Stimulated activated CD8-positive, alpha-beta memory T cell treated with anti-CD3 and anti-CD28 coated beads, Interleukin-2, amount 100 ng/mL, for 1 hour (primary cell): Measurements from ENCODE around the gene GUCA1C.

ENCODE experiments used
- DNase-seq, 2 donors: peaks; one replicate each; pipeline ENCODE4 v3.0.0-alpha.2; 2020; ENCODE audit warnings: low read depth in 2 of 2

The GUCA1C gene

GRCh38 chr3:108953700-108954099 lies at the start of gene GUCA1C:
GUCA1C (minus strand) TSS chr3:108953879; CDS start chr3:108953762, 117 bp downstream.
- no peak for DNase-seq

GRCh38 chr3:108998436-108998835 lies 44.8 kb upstream of the GUCA1C start:
- DNase-seq, result no peak

GRCh38 chr3:108985844-108986243 lies 32.2 kb upstream of the GUCA1C start:
- DNase-seq, result no peak

- DNase-seq, result no peak
Measured at GRCh38 chr3:108983051-108983450, 29.4 kb upstream of the GUCA1C start.

GRCh38 chr3:108976058-108976457 lies 22.4 kb upstream of the GUCA1C start:
- no peak for DNase-seq

- no peak for DNase-seq
Measured at GRCh38 chr3:108973019-108973418, 19.3 kb upstream of the GUCA1C start.

- DNase-seq, result no peak
Measured at GRCh38 chr3:108972482-108972881, 18.8 kb upstream of the GUCA1C start.

GRCh38 chr3:108970561-108970960 lies 16.9 kb upstream of the GUCA1C start:
- no peak for DNase-seq

- no peak for DNase-seq
Measured at GRCh38 chr3:108966773-108967172, 13.1 kb upstream of the GUCA1C start.

- DNase-seq, result no peak
Measured at GRCh38 chr3:108959017-108959416, 5.3 kb upstream of the GUCA1C start.

GRCh38 chr3:108953210-108953609 lies 469 bp downstream of the GUCA1C start:
- no peak for DNase-seq

- no peak for DNase-seq
Measured at GRCh38 chr3:108951820-108952501, 1.7 kb downstream of the GUCA1C start.

- no peak for DNase-seq
Measured at GRCh38 chr3:108947855-108948254, 5.8 kb downstream of the GUCA1C start.

GRCh38 chr3:108946292-108947285 lies 7.1 kb downstream of the GUCA1C start:
- no peak for DNase-seq

GRCh38 chr3:108940568-108941263 lies 13.0 kb downstream of the GUCA1C start:
- DNase-seq, result no peak

GRCh38 chr3:108940166-108940565 lies 13.5 kb downstream of the GUCA1C start:
- DNase-seq, result no peak

GRCh38 chr3:108936924-108937689 lies 16.6 kb downstream of the GUCA1C start:
- DNase-seq, result no peak

GRCh38 chr3:108931035-108931434 lies 22.6 kb downstream of the GUCA1C start:
- DNase-seq, result no peak

- no peak for DNase-seq
Measured at GRCh38 chr3:108918866-108919265, 34.8 kb downstream of the GUCA1C start.

- peak; percentile 26 to 33 for DNase-seq
Measured at GRCh38 chr3:108914774-108915641, 38.7 kb downstream of the GUCA1C start.
